Measurements from ENCODE around the gene PACRG.

PACRG gene

GRCh38 chr6:163290545-163291274, 562.9 kb downstream of the PACRG start:
- TF ChIP-seq CTCF (IDR thresholded peaks at IDR 0.05; ENCODE audit: insufficient read depth, low read depth, low read length, missing control alignments) = no peak

GRCh38 chr6:163291622-163292021, 563.8 kb downstream of the PACRG start:
- no peak for DNase-seq (ENCODE audit: low read depth)
- no peak overlapping the region for H3K4me3 ChIP-seq (ENCODE audit: low read depth, low read length)
- TF ChIP-seq CTCF (IDR thresholded peaks at IDR 0.05; ENCODE audit: insufficient read depth, low read depth, low read length, missing control alignments) = no peak

More at GRCh38 chr6:163290545-163291274, 562.9 kb downstream of the PACRG start:
- no peak for DNase-seq (ENCODE audit: low read depth)
- no peak overlapping the region for H3K4me3 ChIP-seq (ENCODE audit: low read depth, low read length)

DNA sequence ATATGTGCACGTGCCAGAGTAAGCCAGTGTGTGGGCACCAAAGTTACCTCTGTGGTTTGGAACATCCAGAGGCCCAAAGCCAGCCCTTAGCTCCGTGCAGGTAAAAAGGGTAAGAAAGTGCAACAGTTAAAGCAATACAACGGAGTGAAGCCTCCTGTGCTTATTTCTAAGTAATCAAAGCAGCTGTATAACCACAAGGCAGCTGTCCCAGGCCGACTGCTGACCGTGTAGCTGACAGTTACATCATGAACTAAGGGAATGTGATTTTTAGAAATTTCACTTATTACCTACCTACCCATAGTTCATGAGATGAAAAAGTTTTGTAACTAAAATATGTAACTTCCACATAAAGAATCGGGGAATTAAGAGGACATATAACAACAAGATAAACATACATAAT, 565.5 kb downstream of the PACRG start:
- no peak for TF ChIP-seq CTCF (IDR thresholded peaks at IDR 0.05; ENCODE audit: insufficient read depth, low read depth, low read length, missing control alignments)
- no peak for DNase-seq (ENCODE audit: low read depth)
- H3K4me3 ChIP-seq (ENCODE audit: low read depth, low read length) = no peak overlapping the region

DNA sequence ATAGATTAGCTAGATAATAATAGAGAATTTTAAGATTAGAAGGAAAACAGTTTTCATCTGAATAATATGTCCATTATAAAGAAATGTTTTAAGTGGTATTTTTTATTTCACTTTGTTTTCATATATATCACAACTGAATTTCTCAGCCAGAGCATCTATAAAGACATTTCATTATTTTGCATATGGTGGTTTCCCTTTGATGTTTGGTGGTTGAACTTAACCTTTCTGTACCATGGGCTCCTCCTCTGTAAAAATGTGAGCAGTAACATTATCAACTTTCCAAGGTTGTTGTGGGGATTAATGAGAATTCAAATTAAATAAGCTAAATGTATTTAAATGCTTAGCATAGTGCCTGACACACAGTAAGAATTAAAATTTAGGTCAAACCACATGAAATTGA, 567.0 kb downstream of the PACRG start:
- no peak overlapping the region for H3K4me3 ChIP-seq (ENCODE audit: low read depth, low read length)
- no peak for DNase-seq (ENCODE audit: low read depth)
- no peak for TF ChIP-seq CTCF (IDR thresholded peaks at IDR 0.05; ENCODE audit: insufficient read depth, low read depth, low read length, missing control alignments)

- no peak for TF ChIP-seq CTCF (IDR thresholded peaks at IDR 0.05; ENCODE audit: insufficient read depth, low read depth, low read length, missing control alignments)
- no peak overlapping the region for H3K4me3 ChIP-seq (ENCODE audit: low read depth, low read length)
- no peak for DNase-seq (ENCODE audit: low read depth)
Measured at GRCh38 chr6:163296835-163297519, 569.2 kb downstream of the PACRG start.

- TF ChIP-seq CTCF (IDR thresholded peaks at IDR 0.05; ENCODE audit: insufficient read depth, low read depth, low read length, missing control alignments) = no peak
- no peak overlapping the region for H3K4me3 ChIP-seq (ENCODE audit: low read depth, low read length)
- no peak for DNase-seq (ENCODE audit: low read depth)
Measured at GRCh38 chr6:163298079-163298830, 570.5 kb downstream of the PACRG start.
